Gastrocnemius medialis (tissue), 4 donors: Measurements from ENCODE around the gene NAP1L4.

Source experiments
- POLR2A ChIP-seq, 2 donors: fragments of 450-650 bp; IDR thresholded peaks; one replicate each; pipeline ENCODE4 v1.6.1; 2017; ENCODE audit warnings: antibody characterized with exemption in 2 of 2, mild to moderate bottlenecking in 2 of 2, moderate library complexity in 2 of 2
- TF ChIP-seq, protein P1 (sequence below), 5 experiments: fragments of 450-650 bp in 3 of 5; fragments of 200-600 bp in 2 of 5; sonication (generic) in 2 of 5; IDR thresholded peaks in 4 of 5; conservative IDR thresholded peaks in 1 of 5; 1 replicate in 4 of 5; 2 replicates in 1 of 5; pipeline ENCODE4 v1.5.1; 2016 to 2019; ENCODE audit warnings: antibody characterized with exemption in 5 of 5, mild to moderate bottlenecking in 3 of 5, moderate library complexity in 3 of 5

- TF ChIP-seq, protein P1, sequence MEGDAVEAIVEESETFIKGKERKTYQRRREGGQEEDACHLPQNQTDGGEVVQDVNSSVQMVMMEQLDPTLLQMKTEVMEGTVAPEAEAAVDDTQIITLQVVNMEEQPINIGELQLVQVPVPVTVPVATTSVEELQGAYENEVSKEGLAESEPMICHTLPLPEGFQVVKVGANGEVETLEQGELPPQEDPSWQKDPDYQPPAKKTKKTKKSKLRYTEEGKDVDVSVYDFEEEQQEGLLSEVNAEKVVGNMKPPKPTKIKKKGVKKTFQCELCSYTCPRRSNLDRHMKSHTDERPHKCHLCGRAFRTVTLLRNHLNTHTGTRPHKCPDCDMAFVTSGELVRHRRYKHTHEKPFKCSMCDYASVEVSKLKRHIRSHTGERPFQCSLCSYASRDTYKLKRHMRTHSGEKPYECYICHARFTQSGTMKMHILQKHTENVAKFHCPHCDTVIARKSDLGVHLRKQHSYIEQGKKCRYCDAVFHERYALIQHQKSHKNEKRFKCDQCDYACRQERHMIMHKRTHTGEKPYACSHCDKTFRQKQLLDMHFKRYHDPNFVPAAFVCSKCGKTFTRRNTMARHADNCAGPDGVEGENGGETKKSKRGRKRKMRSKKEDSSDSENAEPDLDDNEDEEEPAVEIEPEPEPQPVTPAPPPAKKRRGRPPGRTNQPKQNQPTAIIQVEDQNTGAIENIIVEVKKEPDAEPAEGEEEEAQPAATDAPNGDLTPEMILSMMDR (IDR thresholded peaks at IDR 0.05 in 4 of 5, conservative IDR thresholded peaks at IDR 0.05 in 1 of 5) = no peak
- TF ChIP-seq POLR2A (IDR thresholded peaks at IDR 0.05) = no peak
Observed at GRCh38 chr11:3035333-3035732, 43.2 kb upstream of the NAP1L4 start.
